ENCODE data around the gene WFS1.

Gene WFS1

GRCh38 chr4:6306299-6306698 lies 36.6 kb downstream of the WFS1 start:
- Histone ChIP-seq H2AFZ (ENCODE audit: low read depth, low read length, severe bottlenecking) (no peak overlapping the region), H3K36me3 (ENCODE audit: low read length) (no peaks in the 10 kb centered on the region), H3K79me2 (ENCODE audit: insufficient read depth, low read length) (no peaks in the 10 kb centered on the region), H3K9me3 (ENCODE audit: insufficient read depth, low read length) (no peaks in the 10 kb centered on the region), H3K4me2 (ENCODE audit: low read depth, low read length, poor library complexity, severe bottlenecking) (no peak overlapping the region), H3K27ac (ENCODE audit: low read depth, low read length) (no peak overlapping the region), H3K9ac (ENCODE audit: low read length) (no peak overlapping the region), H3K9me2 (replicated peaks; ENCODE audit: insufficient read depth, low read length) (no peaks in the 10 kb centered on the region), H4K20me1 (ENCODE audit: low read depth, low read length) (no peaks in the 10 kb centered on the region), H3K27me3 (ENCODE audit: low read length) (no peaks in the 10 kb centered on the region), H3F3A (ENCODE audit: insufficient read depth) (no peaks in the 10 kb centered on the region), H3K4me3 (ENCODE audit: insufficient read depth, low read length, poor library complexity, severe bottlenecking) (no peak overlapping the region)
- TF ChIP-seq EZH2phosphoT487 (conservative IDR thresholded peaks at IDR 0.05; ENCODE audit: low read length) (no peak), CTCF (IDR thresholded peaks at IDR 0.05; ENCODE audit: insufficient read depth, low read length, poor library complexity, severe bottlenecking) (no peak)

- Histone ChIP-seq H3K9ac (ENCODE audit: low read length) (no peak overlapping the region), H3K9me2 (replicated peaks; ENCODE audit: insufficient read depth, low read length) (no peaks in the 10 kb centered on the region), H3K9me3 (ENCODE audit: insufficient read depth, low read length) (no peaks in the 10 kb centered on the region), H3F3A (ENCODE audit: insufficient read depth) (no peaks in the 10 kb centered on the region), H3K4me3 (ENCODE audit: insufficient read depth, low read length, poor library complexity, severe bottlenecking) (no peak overlapping the region), H3K27ac (ENCODE audit: low read depth, low read length) (no peak overlapping the region), H3K4me2 (ENCODE audit: low read depth, low read length, poor library complexity, severe bottlenecking) (no peak overlapping the region), H4K20me1 (ENCODE audit: low read depth, low read length) (no peaks in the 10 kb centered on the region), H2AFZ (ENCODE audit: low read depth, low read length, severe bottlenecking) (no peak overlapping the region), H3K36me3 (ENCODE audit: low read length) (no peaks in the 10 kb centered on the region), H3K27me3 (ENCODE audit: low read length) (no peaks in the 10 kb centered on the region), H3K79me2 (ENCODE audit: insufficient read depth, low read length) (no peaks in the 10 kb centered on the region)
- TF ChIP-seq CTCF (IDR thresholded peaks at IDR 0.05; ENCODE audit: insufficient read depth, low read length, poor library complexity, severe bottlenecking) = no peak
Measured at GRCh38 chr4:6307230-6307629, 37.6 kb downstream of the WFS1 start.

GRCh38 chr4:6307891-6308290 lies 38.2 kb downstream of the WFS1 start:
- Histone ChIP-seq H3F3A (ENCODE audit: insufficient read depth) (no peaks in the 10 kb centered on the region), H3K27me3 (ENCODE audit: low read length) (no peaks in the 10 kb centered on the region), H3K9me3 (ENCODE audit: insufficient read depth, low read length) (no peaks in the 10 kb centered on the region), H3K27ac (ENCODE audit: low read depth, low read length) (no peak overlapping the region), H3K4me3 (ENCODE audit: insufficient read depth, low read length, poor library complexity, severe bottlenecking) (no peak overlapping the region), H3K79me2 (ENCODE audit: insufficient read depth, low read length) (no peaks in the 10 kb centered on the region), H3K4me2 (ENCODE audit: low read depth, low read length, poor library complexity, severe bottlenecking) (no peak overlapping the region), H3K9me2 (replicated peaks; ENCODE audit: insufficient read depth, low read length) (no peaks in the 10 kb centered on the region), H3K9ac (ENCODE audit: low read length) (no peak overlapping the region), H3K36me3 (ENCODE audit: low read length) (no peaks in the 10 kb centered on the region), H2AFZ (ENCODE audit: low read depth, low read length, severe bottlenecking) (no peak overlapping the region), H4K20me1 (ENCODE audit: low read depth, low read length) (no peaks in the 10 kb centered on the region)
- TF ChIP-seq CTCF (IDR thresholded peaks at IDR 0.05; ENCODE audit: insufficient read depth, low read length, poor library complexity, severe bottlenecking) = no peak
- TF ChIP-seq EZH2phosphoT487 (conservative IDR thresholded peaks at IDR 0.05; ENCODE audit: low read length) = no peak
